Omental fat pad (tissue), 4 donors: ENCODE measurements around the gene TRAPPC5. TPM values are rescaled to one million over a fixed set of nuclear protein-coding genes. Genes with fewer than 3 reads are reported as not detected.

Source experiments
- ATAC-seq: fragments of 150-250 bp; one replicate; pipeline ENCODE4 v1.9.1; 2016; ENCODE audit warnings: mild to moderate bottlenecking, moderate library complexity; ENCODE audit not compliant: low FRiP score
- DNase-seq: peaks from one replicate; pipeline ENCODE4 v3.0.0-alpha.2; 2019; ENCODE audit warnings: low spot score
- CTCF ChIP-seq, 3 donors: fragments of 450-650 bp; IDR thresholded peaks; one replicate each; pipeline ENCODE4 v1.5.1; 2016 to 2017; ENCODE audit warnings: antibody characterized with exemption in 3 of 3, mild to moderate bottlenecking in 3 of 3, moderate library complexity in 2 of 3
- total RNA-seq, 4 donors: library from RNA; depleted of rRNA; stranded (reverse); fragments of >200 nt; gene quantifications; one replicate each; pipeline ENCODE4 v1.1.0, GENCODE V29; 2016

The TRAPPC5 gene
- total RNA-seq, 4 donors from 2014 or later: 54.1 to 83.6 (median 76.7) TPM

DNA sequence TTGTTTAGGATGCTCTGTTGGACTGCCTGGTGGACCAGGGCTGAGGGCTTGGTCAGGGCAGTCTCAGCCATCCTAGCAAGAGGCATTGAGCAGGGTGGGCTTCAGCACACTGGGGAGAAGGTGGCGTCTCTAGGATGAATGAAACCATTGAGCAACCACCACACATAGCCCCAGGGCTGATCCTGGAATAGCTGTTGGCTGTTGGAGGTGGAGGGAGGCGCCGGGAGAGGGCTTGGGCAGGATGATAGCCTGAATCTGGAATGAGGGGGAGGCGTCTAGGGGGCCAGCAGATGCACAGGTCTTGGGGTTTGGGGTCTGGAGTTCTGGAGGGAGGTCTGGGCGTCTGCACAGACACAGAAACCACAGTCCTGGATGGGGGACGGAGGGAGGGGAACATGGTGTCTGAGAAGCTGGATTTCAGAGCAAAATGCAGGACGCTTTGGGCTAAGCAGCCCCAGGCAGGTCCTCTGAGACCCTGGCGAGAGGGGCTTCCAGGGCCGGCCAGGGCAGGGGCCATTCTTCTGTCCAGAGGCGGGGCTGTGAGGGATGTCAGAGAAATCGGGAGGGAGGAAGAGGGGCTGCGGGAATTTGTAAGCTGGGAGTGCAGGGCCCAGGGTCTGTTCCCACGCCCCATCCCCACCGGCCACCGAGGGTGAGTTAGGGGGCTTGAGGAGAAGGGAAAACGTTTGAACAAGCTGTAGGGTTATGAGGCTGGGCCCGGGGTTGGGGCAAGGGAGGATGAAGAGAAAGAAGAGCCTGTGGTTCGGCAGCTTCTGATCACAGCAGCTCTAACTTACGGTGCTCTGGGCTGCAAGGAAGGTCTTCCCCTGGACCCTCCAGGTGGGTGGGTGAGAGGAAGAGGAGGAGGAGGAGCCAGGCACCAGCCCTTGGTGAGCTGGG, 5.2 kb downstream of the TRAPPC5 start:
- no peak for ATAC-seq
- TF ChIP-seq CTCF (IDR thresholded peaks at IDR 0.05): no peak
- no peak for DNase-seq

- ATAC-seq (no peak), DNase-seq (no peak)
- no peak for TF ChIP-seq CTCF (IDR thresholded peaks at IDR 0.05)
These were observed 6.5 kb downstream of the TRAPPC5 start for GRCh38 chr19:7687177-7687576.

GRCh38 chr19:7689165-7689564, 8.5 kb downstream of the TRAPPC5 start:
- DNase-seq: no peak
- no peak for TF ChIP-seq CTCF (IDR thresholded peaks at IDR 0.05)
- ATAC-seq: no peak

GRCh38 chr19:7690779-7691258, 10.2 kb downstream of the TRAPPC5 start:
- no peak for TF ChIP-seq CTCF (IDR thresholded peaks at IDR 0.05)
- no peak for ATAC-seq
- DNase-seq: no peak

- no peak for ATAC-seq
- no peak for DNase-seq
- TF ChIP-seq CTCF (IDR thresholded peaks at IDR 0.05): no peak
These were observed 10.9 kb downstream of the TRAPPC5 start for GRCh38 chr19:7691497-7691896.

DNA sequence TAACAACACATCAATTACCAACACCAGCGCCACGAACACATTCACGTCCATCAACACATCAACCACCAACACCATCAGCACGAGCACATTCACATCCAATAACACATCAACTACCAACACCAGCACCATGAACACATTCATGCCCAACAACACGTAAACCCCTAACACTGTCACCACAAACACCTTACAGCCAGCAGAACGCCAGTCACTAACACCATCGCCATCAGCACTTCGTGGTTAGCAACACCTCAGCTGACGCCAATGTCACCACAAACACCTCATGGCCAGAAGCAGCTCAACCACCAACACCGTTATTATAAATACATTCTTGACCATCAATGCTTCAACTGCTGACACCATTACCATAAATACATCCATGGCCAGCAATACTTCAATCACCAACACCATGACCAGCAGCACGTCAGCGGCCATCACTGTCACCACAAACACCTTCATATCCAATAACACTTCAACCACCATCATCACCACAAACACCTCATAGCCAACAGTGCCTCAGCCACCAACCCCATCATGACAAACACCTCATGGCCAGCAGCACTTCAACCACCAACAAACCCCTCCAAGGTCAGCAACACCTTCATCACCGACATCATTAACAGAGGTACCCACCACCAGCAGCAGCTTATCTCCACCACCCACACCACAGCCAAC, 11.9 kb downstream of the TRAPPC5 start:
- DNase-seq: no peak
- ATAC-seq: no peak
- TF ChIP-seq CTCF (IDR thresholded peaks at IDR 0.05): no peak
